Measurements from ENCODE around the gene IFT25. TPM values are rescaled to one million over a fixed set of nuclear protein-coding genes. Genes with fewer than 3 reads are reported as not detected.

The IFT25 gene
- total RNA-seq, 3 donors from 2014 or later, result 20.8 to 27.7 (median 23.3) TPM

GRCh38 chr1:53964109-53964508 is 18.6 kb upstream of the IFT25 start:
- DNase-seq (ENCODE audit: low spot score in 2 of 2), result no peak
- TF ChIP-seq CTCF (IDR thresholded peaks at IDR 0.05) (no peak), POLR2A (IDR thresholded peaks at IDR 0.05) (no peak), POLR2AphosphoS5 (IDR thresholded peaks at IDR 0.05) (no peak)
- H3K27ac ChIP-seq, result no peak overlapping the region
- no peaks in the 10 kb centered on the region for H3K27me3 ChIP-seq
- intact Hi-C loops (cut with DNase I; ENCODE audit: low total_unique reads), result no loop called here
- H3K36me3 ChIP-seq, result peaks cover 7% of the 10 kb centered on the region
- no peaks in the 10 kb centered on the region for H3K9me3 ChIP-seq
- H3K4me1 ChIP-seq, result no peaks in the 10 kb centered on the region
- no peak overlapping the region for H3K4me3 ChIP-seq

- Histone ChIP-seq H3K4me1 (no peaks in the 10 kb centered on the region), H3K9me3 (no peaks in the 10 kb centered on the region), H3K36me3 (peaks cover 7% of the 10 kb centered on the region), H3K27ac (no peak overlapping the region), H3K27me3 (no peaks in the 10 kb centered on the region), H3K4me3 (no peak overlapping the region)
- TF ChIP-seq CTCF (IDR thresholded peaks at IDR 0.05) (no peak), POLR2AphosphoS5 (IDR thresholded peaks at IDR 0.05) (no peak), POLR2A (IDR thresholded peaks at IDR 0.05) (no peak)
- intact Hi-C loops (cut with DNase I; ENCODE audit: low total_unique reads), result no loop called here
- no peak for DNase-seq (ENCODE audit: low spot score in 2 of 2)
Observed at GRCh38 chr1:53963460-53963859, 18.0 kb upstream of the IFT25 start.

GRCh38 chr1:53962395-53962794 is 16.9 kb upstream of the IFT25 start:
- TF ChIP-seq POLR2AphosphoS5 (IDR thresholded peaks at IDR 0.05), result no peak
- no peak for TF ChIP-seq CTCF (IDR thresholded peaks at IDR 0.05)
- TF ChIP-seq POLR2A (IDR thresholded peaks at IDR 0.05), result no peak
- H3K4me1 ChIP-seq, result peaks cover 0 to under 1% of the 10 kb centered on the region in 2 donors
- DNase-seq (ENCODE audit: low spot score in 2 of 2), result no peak
- H3K4me3 ChIP-seq, result no peak overlapping the region
- no peaks in the 10 kb centered on the region for H3K27me3 ChIP-seq
- H3K27ac ChIP-seq, result no peak overlapping the region
- H3K36me3 ChIP-seq, result peaks cover 7% of the 10 kb centered on the region
- intact Hi-C loops (cut with DNase I; ENCODE audit: low total_unique reads), result no loop called here
- no peaks in the 10 kb centered on the region for H3K9me3 ChIP-seq

GRCh38 chr1:53959664-53960250 is 14.3 kb upstream of the IFT25 start:
- no peaks in the 10 kb centered on the region for H3K9me3 ChIP-seq
- DNase-seq (ENCODE audit: low spot score in 2 of 2), result no peak
- H3K36me3 ChIP-seq, result peaks cover 3% of the 10 kb centered on the region
- no peak overlapping the region for H3K27ac ChIP-seq
- intact Hi-C loops (cut with DNase I; ENCODE audit: low total_unique reads), result no loop called here
- no peaks in the 10 kb centered on the region for H3K27me3 ChIP-seq
- H3K4me1 ChIP-seq, result peaks cover 0 to 7% of the 10 kb centered on the region in 2 donors
- TF ChIP-seq CTCF (IDR thresholded peaks at IDR 0.05) (peak in 2 of 3 donors; percentile 63 to 72), POLR2AphosphoS5 (IDR thresholded peaks at IDR 0.05) (no peak)
- H3K4me3 ChIP-seq, result no peak overlapping the region

- intact Hi-C loops (cut with DNase I; ENCODE audit: low total_unique reads), result no loop called here
- Histone ChIP-seq H3K27ac (peak overlapping the region; percentile 64 to 74), H3K9me3 (no peaks in the 10 kb centered on the region), H3K36me3 (peaks cover 1% of the 10 kb centered on the region), H3K4me1 (peaks cover 0 to 7% of the 10 kb centered on the region in 2 donors), H3K27me3 (no peaks in the 10 kb centered on the region), H3K4me3 (no peak overlapping the region)
- DNase-seq (ENCODE audit: low spot score in 2 of 2), result no peak
- no peak for TF ChIP-seq POLR2A (IDR thresholded peaks at IDR 0.05)
- no peak for TF ChIP-seq CTCF (IDR thresholded peaks at IDR 0.05)
- no peak for TF ChIP-seq POLR2AphosphoS5 (IDR thresholded peaks at IDR 0.05)
Observed at GRCh38 chr1:53957194-53957818, 11.8 kb upstream of the IFT25 start.
